GM21360 (cell line): Measurements from ENCODE around the gene ADGRL3.

Experiments
- ATAC-seq: cut with Tn5 transposase; IDR thresholded peaks from one replicate; pipeline ENCODE4 v1.9.1; 2021; ENCODE audit warnings: mild to moderate bottlenecking, moderate library complexity; ENCODE audit not compliant: unreplicated experiment

Gene ADGRL3

DNA sequence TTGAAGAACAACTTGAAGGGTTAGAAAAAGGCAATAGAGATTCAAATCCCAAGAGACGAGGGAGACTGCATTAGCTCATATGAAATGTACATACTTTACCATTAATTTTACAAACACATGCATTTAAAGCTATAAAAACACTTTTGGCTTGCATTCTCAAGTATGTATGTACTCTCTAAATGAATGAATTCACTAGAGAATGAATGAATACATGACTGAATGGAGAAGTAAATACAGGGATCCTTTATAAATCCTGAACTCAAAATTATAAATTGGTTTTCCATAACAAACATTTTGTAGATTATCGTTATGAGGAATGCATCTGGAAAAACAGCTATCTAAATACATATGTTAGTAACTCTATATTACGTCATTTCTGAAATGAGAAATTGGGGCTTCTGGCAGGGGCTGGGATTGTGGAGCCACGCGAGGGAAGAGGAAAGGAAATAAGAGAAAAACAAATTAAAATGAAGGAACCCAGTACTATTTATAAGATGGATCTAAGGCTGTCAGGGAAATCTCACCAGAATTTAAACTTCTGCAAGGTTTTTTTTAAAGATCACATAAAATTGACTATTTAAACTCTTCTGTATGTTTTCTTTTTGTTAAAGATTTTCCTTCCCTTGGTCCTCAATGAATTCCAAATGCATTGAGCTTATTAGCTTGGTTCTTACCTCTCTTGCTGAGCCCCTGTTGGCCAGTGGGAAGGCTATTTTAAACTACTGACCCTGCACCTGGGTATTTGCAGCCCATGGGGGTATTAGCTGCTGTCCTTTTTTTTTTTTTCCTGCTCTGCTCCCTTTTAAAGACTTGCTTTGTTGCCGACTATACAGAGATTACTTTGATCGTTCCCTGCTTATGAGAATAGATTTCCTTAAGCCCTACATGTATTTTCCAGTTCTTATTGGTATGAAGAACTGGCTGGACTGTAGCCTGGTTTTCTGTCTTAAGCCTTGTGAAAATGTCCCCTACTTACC lies 207.8 kb downstream of the ADGRL3 start:
- no peak for ATAC-seq

DNA sequence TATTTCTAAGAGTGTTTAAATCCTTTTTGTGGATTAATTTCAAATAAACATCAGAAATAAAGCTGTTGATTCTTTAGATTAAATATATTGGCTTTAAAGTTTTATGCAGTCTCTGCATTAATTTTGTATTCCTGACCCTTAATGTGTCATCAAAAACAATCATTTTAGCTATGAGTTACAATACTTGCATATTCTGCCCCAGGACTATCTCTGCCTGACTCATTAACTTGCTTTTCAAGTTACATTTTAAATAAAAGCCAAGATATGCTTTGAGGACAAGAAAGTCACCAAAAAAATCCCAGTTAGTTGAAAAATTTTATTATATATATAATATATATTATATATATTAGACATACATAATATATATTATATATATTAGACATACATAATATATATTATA lies 208.7 kb downstream of the ADGRL3 start:
- ATAC-seq: no peak

DNA sequence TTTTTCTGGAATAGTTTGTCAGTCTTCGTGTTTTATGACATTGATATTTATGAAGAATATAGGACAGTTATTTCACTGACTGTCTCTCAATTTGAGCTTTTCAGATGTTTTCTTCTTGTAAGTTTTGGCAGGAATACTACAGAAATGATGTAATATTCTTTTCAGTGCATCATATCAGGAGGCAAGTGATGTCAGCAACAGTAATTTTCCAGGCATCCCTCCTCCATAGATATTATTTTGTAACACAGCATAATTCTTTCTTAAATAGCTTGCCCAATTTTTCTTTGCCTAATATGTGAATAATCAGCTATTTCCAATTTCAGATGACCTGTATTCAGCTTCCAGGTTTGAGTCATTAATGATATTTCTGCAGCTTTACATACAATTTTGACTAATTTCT lies 211.1 kb downstream of the ADGRL3 start:
- ATAC-seq: no peak

DNA sequence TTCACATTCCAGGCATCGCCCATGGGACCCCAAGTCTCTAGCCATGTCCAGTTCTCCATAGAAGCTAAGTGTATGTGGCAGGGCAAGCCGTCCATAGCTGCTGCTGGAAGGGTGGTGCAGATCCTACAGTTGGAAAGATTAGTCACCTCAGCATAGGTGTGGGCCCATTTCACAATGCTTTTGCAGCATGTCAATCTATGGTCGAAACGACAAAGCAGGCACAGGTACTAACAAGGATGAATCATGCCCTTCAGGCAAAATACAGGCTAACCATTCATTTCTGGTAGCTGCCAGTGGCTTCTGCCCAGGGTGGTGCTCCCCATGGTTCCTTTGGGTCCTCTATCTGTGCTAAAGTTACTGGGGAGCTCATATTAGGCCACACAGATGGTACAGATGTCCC lies 225.2 kb downstream of the ADGRL3 start:
- no peak for ATAC-seq

GRCh38 chr4:61426229-61426628 lies 226.1 kb downstream of the ADGRL3 start:
- ATAC-seq: no peak

GRCh38 chr4:61427099-61427817 lies 227.1 kb downstream of the ADGRL3 start:
- no peak for ATAC-seq

GRCh38 chr4:61427818-61428495 lies 227.8 kb downstream of the ADGRL3 start:
- ATAC-seq: no peak

DNA sequence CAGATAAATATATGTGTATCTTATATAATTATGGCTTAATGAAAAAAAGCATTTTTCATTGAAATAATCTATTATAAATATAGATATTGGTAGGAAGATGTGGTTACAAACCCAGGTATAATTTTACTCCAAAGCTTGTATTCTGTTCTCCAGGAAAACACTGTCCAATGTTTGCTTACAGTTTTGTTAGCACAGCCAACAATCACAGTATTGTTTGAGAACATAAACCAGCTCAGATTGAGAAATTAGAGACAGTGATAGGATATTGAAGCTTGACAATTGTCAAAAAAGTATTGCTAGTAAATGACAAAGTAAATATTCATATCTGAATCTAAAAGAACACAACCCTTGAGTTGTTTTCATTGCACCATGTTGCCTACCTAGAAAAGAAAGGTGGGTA lies 228.8 kb downstream of the ADGRL3 start:
- no peak for ATAC-seq

- ATAC-seq: no peak
Observed at GRCh38 chr4:61431131-61431530, 231.0 kb downstream of the ADGRL3 start.

DNA sequence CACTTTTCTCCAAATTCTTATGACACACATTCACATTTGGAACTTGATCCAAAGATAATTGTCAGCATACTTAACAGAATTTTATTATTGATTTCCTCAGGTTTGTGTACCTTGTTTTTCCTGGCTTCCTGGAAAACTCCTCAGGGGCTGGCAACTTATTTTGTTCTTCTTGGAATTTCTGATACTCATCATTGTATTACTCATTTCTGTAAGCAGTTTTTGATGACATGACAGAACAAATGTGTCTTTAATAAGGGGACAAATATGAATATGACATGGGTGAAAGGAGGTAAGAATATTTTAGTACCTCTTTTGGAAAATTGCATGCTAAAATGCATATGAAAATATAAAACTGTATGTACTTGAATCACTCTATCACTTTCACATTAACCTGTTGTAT lies 237.8 kb downstream of the ADGRL3 start:
- ATAC-seq: no peak

GRCh38 chr4:61440321-61440720 lies 240.2 kb downstream of the ADGRL3 start:
- no peak for ATAC-seq

DNA sequence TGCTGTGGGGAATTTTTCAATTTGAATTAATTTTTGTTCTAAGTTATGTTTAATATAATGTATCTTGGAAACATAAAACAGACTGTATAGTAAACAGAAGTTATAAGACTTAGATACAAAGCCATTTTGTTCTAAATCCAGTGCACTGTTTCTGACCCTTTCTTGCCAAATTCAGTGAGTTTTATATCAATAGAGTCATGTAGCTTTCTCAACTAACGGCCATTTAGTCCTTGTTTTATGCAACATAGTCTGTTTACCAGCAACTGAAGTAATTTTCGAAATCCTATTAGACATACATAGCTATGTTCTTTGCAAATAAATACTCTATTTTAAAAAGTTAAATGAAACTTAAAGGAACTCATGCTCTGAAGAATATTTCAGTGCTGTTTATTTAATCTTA lies 242.8 kb downstream of the ADGRL3 start:
- ATAC-seq: no peak

- no peak for ATAC-seq
Observed at GRCh38 chr4:61443813-61444510, 243.8 kb downstream of the ADGRL3 start.

DNA sequence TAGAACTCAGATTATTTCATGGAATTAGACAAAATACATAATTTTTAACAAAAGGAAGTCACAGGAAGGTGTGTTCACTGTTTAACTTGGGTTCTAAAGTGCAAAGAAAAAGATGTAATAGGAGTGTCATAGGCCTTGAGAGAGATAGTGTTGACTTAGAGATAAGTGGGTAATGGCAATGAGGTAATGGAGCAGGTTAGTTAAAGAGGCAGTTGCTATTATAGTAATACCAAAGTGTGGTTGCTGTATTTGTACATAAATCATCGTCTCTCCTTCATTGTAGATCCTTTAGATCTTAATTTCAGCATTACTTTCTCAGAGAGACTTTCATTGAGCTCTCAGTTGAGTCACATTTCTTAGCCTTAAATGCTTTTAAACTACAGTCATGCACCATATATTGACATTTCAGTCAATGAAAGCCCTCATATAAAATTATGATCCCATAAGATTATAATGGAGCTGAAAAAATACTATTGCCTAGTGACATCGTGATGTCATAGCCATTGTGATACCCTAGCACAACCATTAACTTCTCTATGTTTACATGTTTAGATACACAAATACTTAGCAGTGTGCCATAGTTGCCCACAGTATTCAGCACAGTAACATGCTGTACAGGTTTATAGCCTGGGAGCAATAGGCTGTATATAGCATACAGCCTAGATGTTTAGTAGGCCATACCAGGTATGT lies 245.4 kb downstream of the ADGRL3 start:
- no peak for ATAC-seq

DNA sequence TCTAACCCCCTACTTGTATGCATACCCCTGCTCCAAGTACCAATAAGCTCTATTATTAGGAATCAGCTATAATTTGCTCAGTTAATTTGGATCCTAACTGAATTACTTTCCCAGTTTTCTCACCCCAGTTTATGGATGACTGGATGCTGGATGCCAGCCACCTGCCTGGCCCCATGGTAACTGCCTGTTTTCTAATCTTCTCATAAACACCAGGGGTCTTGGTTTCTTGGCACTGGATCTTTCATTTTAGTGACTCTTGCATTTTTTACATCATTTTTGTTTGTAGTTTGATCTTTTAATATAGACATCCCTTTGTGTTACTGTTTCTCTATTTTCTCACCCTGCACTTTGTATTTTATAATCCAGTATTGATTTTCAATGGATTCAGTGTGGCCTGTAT lies 246.8 kb downstream of the ADGRL3 start:
- ATAC-seq: no peak

GRCh38 chr4:61447918-61448317 lies 247.8 kb downstream of the ADGRL3 start:
- ATAC-seq: no peak

DNA sequence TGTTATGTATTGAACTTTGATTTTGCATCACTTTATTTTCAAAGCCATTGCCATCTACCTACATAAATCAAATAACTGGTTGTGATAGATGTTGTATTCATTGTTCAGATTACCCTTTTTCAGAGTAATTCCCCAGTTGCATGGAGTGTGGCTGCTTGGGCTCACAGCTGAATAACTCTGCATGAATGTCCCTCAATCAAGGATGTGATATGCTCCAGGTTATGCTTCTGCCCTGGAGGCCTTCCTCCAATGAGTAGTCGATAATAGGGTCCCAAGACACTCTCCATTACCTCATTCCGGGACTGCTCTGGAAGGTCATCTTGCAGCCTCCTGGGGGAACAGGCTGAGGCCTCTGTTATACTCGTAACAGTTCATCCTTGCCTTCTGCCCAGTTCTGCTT lies 251.8 kb downstream of the ADGRL3 start:
- ATAC-seq: no peak

DNA sequence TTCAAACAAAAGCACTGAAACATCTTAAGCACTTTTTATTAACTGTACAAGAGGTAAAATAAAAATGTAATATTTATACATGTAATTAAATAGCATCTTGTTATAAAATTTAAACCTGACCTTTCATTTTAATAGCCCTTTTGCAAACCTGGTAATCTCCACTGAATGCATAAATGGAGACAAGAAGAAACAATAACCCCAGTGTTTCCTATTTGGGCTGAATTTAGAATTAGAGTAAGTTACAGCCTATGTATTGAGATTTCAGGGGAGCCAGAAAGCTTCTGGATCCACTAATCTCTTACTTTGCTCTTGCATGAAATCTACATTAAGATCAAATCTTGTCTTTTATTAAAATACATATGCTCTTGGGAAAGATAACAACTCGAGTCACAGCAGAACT lies 261.8 kb downstream of the ADGRL3 start:
- ATAC-seq: no peak

DNA sequence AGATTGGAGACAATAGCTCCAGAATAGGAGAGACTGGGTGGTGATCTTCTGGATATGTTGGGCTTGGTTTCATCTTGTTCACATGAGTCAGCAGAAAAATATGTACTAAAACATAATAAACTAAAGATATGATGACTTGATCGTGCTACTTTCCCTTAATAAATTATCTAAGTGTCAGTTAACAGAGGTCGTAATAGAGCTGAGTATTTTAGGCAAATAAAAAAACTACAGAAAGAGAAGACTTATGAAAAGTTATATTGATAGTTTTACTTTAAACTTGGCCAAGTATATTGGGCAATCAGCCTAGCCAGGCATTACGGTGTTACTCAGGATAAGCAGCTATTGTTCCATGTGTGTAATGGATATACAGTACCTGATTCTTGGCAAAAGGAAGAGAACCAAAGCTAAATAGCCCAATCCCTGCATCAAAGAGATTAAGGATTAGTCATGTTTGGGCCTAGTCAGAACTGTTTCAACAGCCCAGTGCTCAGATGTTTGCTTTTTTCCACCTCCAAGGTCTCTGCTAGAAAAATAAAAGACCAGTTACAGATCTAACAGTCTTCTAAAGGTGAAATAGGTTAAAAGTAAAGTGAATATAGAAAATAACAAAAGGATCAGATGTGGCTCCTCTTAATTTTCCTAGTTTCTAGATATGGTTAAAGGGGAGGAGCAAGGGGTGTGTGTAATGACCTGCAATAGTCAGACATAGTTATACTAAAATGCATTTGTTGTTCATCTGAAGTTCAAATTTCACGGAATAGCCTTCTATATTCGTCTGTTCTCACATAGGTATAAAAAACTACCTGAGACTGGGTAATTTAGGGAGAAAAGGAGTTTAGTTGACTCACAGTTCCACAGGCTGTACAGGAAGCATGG lies 262.6 kb downstream of the ADGRL3 start:
- no peak for ATAC-seq
